Testis (tissue), 3 donors: ENCODE measurements around the gene TNRC18. TPM values are rescaled to one million over a fixed set of nuclear protein-coding genes. Genes with fewer than 3 reads are reported as not detected.
"Not testable (repeated sequence)": the region's sequence is repeated elsewhere in the genome, so short reads cannot be mapped to it uniquely, and the experiment has no call there.

Source experiments
- DNase-seq: peaks from one replicate; pipeline ENCODE4 v3.0.0-alpha.2; 2019
- H3K27ac ChIP-seq, 2 donors: fragments of 200-600 bp; sonication (generic); one replicate each; pipeline ENCODE4 v1.5.1; 2019
- H3K27me3 ChIP-seq: fragments of 200-600 bp; sonication (generic); one replicate; pipeline ENCODE4 v1.5.1; 2019
- H3K36me3 ChIP-seq: fragments of 200-600 bp; sonication (generic); one replicate; pipeline ENCODE4 v1.5.1; 2017; ENCODE audit warnings: low read depth; ENCODE audit errors: missing control alignments
- H3K4me1 ChIP-seq: fragments of 200-600 bp; sonication (generic); one replicate; pipeline ENCODE4 v1.5.1; 2019
- H3K4me3 ChIP-seq, 2 donors: fragments of 200-600 bp; sonication (generic); one replicate each; pipeline ENCODE4 v1.5.1; 2017 to 2019
- H3K9me3 ChIP-seq: fragments of 200-600 bp; sonication (generic); one replicate; pipeline ENCODE4 v1.5.1; 2017
- POLR2A ChIP-seq: fragments of 450-650 bp; IDR thresholded peaks from one replicate; pipeline ENCODE4 v1.6.1; 2017; ENCODE audit warnings: antibody characterized with exemption, mild to moderate bottlenecking, moderate library complexity
- WGBS, 2 donors: methylation state at CpG; one replicate each; pipeline ENCODE4 v1.1.5; 2018; 5-methylcytosine and 5-hydroxymethylcytosine counted together
- intact Hi-C: fragments of 100-400 bp; cut with DNase I; formaldehyde crosslinking; loops from one replicate; pipeline ENCODE4 v1.15.1; 2023; ENCODE audit warnings: low total_unique reads
- polyA plus RNA-seq: library from polyadenylated mRNA; stranded (reverse); fragments of 350-450 nt; fragmentation: Illumina TruSeq; extraction: RNeasy Lipid Tissue Mini Kit (QIAGEN cat#74804); gene quantifications from one replicate; pipeline ENCODE4 v1.2.3, GENCODE V29; 2014; ENCODE audit warnings: low read depth, low replicate concordance; ENCODE audit not compliant: insufficient read depth
- total RNA-seq, 2 donors: library from RNA; depleted of rRNA; stranded (reverse); fragments of >200 nt; gene quantifications; one replicate each; pipeline ENCODE4 v1.2.3, GENCODE V29; 2016
- TF ChIP-seq, protein P1 (sequence below), 3 experiments: fragments of 450-650 bp in 2 of 3; fragments of 200-600 bp in 1 of 3; sonication (generic) in 1 of 3; IDR thresholded peaks; one replicate each; pipeline ENCODE4 v1.5.1; 2016 to 2019; ENCODE audit warnings: antibody characterized with exemption in 3 of 3, mild to moderate bottlenecking in 2 of 3, moderate library complexity in 1 of 3

Gene TNRC18
- total and polyA plus RNA-seq, 3 donors from 2014 or later: 56.2 to 128 (median 117) TPM

GRCh38 chr7:5322621-5323410 is 100.8 kb downstream of the TNRC18 start:
- H3K36me3 ChIP-seq: no peaks in the 10 kb centered on the region
- intact Hi-C loops: no loop called here
- no peaks in the 10 kb centered on the region for H3K4me1 ChIP-seq
- DNase-seq: no peak
- no peak overlapping the region for H3K27ac ChIP-seq
- no peak for TF ChIP-seq POLR2A
- TF ChIP-seq, protein P1, sequence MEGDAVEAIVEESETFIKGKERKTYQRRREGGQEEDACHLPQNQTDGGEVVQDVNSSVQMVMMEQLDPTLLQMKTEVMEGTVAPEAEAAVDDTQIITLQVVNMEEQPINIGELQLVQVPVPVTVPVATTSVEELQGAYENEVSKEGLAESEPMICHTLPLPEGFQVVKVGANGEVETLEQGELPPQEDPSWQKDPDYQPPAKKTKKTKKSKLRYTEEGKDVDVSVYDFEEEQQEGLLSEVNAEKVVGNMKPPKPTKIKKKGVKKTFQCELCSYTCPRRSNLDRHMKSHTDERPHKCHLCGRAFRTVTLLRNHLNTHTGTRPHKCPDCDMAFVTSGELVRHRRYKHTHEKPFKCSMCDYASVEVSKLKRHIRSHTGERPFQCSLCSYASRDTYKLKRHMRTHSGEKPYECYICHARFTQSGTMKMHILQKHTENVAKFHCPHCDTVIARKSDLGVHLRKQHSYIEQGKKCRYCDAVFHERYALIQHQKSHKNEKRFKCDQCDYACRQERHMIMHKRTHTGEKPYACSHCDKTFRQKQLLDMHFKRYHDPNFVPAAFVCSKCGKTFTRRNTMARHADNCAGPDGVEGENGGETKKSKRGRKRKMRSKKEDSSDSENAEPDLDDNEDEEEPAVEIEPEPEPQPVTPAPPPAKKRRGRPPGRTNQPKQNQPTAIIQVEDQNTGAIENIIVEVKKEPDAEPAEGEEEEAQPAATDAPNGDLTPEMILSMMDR (IDR thresholded peaks at IDR 0.05): no peak
- WGBS, 2 donors: 86 to 88% methylated on average over 22 to 29 of the region's 29 CpGs
- no peak overlapping the region for H3K4me3 ChIP-seq
- H3K9me3 ChIP-seq: no peaks in the 10 kb centered on the region
- no peaks in the 10 kb centered on the region for H3K27me3 ChIP-seq

DNA sequence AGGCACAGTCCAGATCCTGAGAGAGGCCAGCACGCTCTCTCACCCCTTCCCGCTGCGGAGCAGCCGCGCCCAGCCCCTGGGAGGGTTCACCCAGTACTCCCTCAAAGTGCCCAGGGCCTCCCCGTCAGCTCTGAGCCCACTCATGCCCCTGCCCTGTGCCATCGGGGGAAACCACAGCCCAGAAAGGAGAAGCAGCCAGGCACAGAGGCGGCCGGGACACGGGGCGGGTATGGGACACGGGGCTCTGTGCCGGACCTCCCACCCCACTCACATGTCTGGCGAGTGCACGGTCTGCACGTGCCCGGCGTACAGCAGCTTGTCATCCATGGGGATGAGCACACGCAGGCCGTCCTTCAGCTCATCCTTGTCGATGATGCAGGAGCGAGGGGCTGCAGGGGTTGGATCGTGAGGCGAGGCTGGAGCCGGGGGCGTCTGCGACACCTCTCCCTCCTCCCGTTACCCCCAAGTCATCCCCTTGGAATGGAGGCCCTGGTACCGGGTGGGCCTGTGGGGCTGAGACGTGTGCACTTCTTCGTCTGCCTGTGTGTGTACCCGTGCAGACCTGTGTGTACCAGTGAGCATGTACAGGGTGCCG is 102.7 kb downstream of the TNRC18 start:
- WGBS, 2 donors: 96 to 97% methylated on average over 23 to 33 of the region's 33 CpGs
- no peak for DNase-seq
- no peaks in the 10 kb centered on the region for H3K36me3 ChIP-seq
- TF ChIP-seq POLR2A: no peak
- TF ChIP-seq, protein P1 (IDR thresholded peaks at IDR 0.05): no peak
- H3K9me3 ChIP-seq: no peaks in the 10 kb centered on the region
- intact Hi-C loops: no loop called here
- no peaks in the 10 kb centered on the region for H3K27me3 ChIP-seq
- H3K4me1 ChIP-seq: no peaks in the 10 kb centered on the region
- no peak overlapping the region for H3K27ac ChIP-seq
- no peak overlapping the region for H3K4me3 ChIP-seq

- 92 to 97% methylated on average over 6 to 10 of the region's 13 CpGs for WGBS, 2 donors
- Histone ChIP-seq H3K4me1 (no peaks in the 10 kb centered on the region), H3K27me3 (no peaks in the 10 kb centered on the region), H3K36me3 (no peaks in the 10 kb centered on the region), H3K4me3 (no peak overlapping the region), H3K27ac (no peak overlapping the region), H3K9me3 (no peaks in the 10 kb centered on the region)
- intact Hi-C loops: no loop called here
- no peak for TF ChIP-seq POLR2A
- TF ChIP-seq, protein P1 (IDR thresholded peaks at IDR 0.05): no peak
- DNase-seq: no peak
These were observed 103.2 kb downstream of the TNRC18 start for GRCh38 chr7:5320391-5320790.

- H3K4me3 ChIP-seq, H3K27me3 ChIP-seq, H3K4me1 ChIP-seq, DNase-seq, H3K36me3 ChIP-seq, H3K9me3 ChIP-seq, H3K27ac ChIP-seq, intact Hi-C loops: not testable (repeated sequence)
- WGBS, 2 donors: 94 to 95% methylated on average over 5 of the region's 5 CpGs
These were observed 105.0 kb downstream of the TNRC18 start for GRCh38 chr7:5318613-5319012.

- WGBS, 2 donors: 93 to 97% methylated on average over 7 to 14 of the region's 14 CpGs
- intact Hi-C loops: no loop called here
- no peaks in the 10 kb centered on the region for H3K36me3 ChIP-seq
These were observed 107.9 kb downstream of the TNRC18 start for GRCh38 chr7:5315761-5316160.

More at GRCh38 chr7:5315761-5316160, 107.9 kb downstream of the TNRC18 start:
- Histone ChIP-seq H3K4me1 (peaks cover 6% of the 10 kb centered on the region), H3K27me3 (no peaks in the 10 kb centered on the region), H3K4me3 (no peak overlapping the region), H3K9me3 (no peaks in the 10 kb centered on the region), H3K27ac (no peak overlapping the region)
- no peak for TF ChIP-seq POLR2A
- TF ChIP-seq, protein P1 (IDR thresholded peaks at IDR 0.05): no peak
- DNase-seq: no peak
